AG10803 (cell line): ENCODE measurements around the gene CEP164.
"Not testable (repeated sequence)": the region's sequence is repeated elsewhere in the genome, so short reads cannot be mapped to it uniquely, and the experiment has no call there.

ENCODE experiments used
- DNase-seq: peaks from one replicate; pipeline ENCODE4 v3.0.0; 2010; ENCODE audit warnings: low read depth
- H3K4me3 ChIP-seq: 2 replicates; pipeline ENCODE4 v1.5.1; 2011; ENCODE audit warnings: mild to moderate bottlenecking, low read length, control low read depth
- TF ChIP-seq, protein P1 (sequence below): conservative IDR thresholded peaks from 2 replicates; pipeline ENCODE4 v1.5.1; 2011; ENCODE audit warnings: mild to moderate bottlenecking, low read length, control low read depth, inconsistent platforms

The CEP164 gene

DNA sequence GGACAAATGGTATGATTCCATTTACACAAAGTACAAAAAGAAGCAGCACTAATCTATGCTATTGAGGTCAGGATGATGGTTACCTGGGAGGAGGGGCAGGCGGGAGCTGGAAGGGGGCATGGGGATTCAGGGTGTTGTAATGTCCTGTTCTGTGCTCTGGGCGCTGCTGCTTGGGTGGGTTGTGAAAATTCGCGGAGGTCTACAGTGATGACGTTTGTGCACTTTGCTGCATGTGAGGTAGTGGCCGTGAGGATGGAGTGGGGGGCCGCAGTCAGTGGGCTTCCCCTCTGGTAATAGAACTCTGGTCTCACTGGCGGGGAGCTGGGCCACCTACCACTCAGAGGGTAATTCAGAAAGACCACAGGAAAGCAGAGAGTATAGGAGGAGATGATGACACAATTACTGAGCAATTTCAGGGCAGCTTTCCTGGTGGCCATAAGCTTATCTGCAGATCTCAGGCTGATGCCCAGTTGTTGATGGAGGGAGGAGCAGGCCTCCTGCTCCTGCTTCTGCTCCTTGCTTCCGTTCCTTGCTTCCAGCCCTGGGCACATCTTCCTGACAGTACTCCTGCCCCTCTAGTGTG lies 121.5 kb downstream of the CEP164 start:
- TF ChIP-seq, protein P1, sequence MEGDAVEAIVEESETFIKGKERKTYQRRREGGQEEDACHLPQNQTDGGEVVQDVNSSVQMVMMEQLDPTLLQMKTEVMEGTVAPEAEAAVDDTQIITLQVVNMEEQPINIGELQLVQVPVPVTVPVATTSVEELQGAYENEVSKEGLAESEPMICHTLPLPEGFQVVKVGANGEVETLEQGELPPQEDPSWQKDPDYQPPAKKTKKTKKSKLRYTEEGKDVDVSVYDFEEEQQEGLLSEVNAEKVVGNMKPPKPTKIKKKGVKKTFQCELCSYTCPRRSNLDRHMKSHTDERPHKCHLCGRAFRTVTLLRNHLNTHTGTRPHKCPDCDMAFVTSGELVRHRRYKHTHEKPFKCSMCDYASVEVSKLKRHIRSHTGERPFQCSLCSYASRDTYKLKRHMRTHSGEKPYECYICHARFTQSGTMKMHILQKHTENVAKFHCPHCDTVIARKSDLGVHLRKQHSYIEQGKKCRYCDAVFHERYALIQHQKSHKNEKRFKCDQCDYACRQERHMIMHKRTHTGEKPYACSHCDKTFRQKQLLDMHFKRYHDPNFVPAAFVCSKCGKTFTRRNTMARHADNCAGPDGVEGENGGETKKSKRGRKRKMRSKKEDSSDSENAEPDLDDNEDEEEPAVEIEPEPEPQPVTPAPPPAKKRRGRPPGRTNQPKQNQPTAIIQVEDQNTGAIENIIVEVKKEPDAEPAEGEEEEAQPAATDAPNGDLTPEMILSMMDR = no peak

DNA sequence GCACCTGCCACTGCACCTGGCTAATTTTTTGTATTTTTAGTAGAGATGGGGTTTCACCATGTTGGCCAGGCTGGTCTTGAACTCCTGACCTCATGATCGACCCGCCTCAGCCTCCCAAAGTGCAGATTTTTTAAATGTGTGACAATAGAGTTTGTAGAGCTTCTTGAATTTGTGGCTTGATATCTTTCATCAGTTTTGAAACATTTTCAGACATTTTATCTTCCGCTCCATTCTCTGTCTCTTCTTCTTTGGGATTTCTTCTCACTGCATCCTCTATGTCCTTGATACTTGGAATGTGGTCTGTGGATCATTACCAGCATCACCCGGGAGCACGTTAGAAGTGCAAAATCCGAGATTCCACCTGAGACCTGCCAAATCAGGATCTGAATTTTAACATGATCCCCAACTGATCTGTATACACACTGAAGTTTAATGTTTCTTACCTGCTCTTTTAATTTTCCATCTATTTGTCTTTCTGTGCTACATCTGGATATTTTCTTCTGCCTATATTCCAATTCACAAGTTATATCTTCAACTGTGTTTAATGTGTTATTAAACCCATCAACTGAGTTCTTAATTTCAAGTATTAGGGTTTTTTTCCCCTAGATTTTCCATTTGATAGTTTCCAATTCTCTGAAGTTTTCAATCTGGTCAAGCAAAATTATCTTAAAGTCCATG lies 126.4 kb downstream of the CEP164 start:
- H3K4me3 ChIP-seq = no peak overlapping the region
- TF ChIP-seq, protein P1 = no peak

More for the DNA sequence above, 121.5 kb downstream of the CEP164 start:
- DNase-seq = no peak
- no peak overlapping the region for H3K4me3 ChIP-seq

DNA sequence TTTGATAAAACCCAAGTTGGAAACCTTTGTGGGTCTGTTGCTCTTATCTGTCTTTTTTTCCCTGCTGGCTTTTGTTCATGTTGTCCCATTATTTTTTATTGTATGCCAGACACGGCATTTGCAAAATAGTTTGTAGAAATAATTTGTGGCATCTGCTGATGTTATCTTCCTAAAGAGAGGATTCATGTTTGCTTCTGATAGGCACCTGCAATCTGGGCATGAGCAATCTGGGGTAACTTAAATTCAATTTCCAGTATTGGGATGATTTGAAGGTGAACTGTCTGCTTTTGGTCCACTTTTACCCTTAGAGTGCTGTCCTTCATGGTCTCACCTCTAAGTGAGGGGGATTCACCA lies 126.9 kb downstream of the CEP164 start:
- TF ChIP-seq, protein P1 = no peak
- H3K4me3 ChIP-seq = no peak overlapping the region
- DNase-seq = no peak

More for the DNA sequence above, 126.4 kb downstream of the CEP164 start:
- no peak for DNase-seq

DNA sequence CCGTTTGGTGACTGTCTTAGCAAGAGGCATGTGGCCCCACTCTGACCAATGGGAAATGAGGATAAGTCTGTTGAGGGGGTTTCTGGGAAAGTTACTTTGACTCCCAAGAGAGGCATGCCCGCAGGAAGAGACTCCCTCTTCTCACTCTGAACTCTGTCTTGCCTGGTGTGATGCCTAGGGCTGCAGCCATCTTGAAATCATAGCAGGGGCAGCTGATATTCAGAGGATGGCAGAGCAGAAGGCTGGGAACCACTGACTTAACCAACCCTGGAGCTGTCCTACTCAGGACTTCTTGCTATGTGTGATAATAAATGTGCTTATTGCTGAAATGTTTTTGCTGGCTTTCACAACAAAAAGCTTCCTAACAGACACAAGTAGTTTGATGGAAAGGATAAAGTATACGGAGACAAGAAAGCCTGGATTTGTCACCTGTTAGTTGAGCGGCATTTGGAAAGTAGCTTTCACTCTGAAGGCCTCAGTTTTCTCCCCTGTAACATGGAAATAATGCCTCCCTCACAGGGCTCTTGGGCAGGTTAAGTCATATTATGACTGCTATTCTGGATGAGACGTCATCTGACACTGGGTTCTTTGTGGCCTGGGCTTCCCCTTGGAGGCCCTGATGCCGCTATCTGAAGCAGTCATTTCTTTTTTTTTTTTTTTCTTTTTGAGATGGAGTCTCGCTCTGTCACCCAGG lies 128.5 kb downstream of the CEP164 start:
- DNase-seq = no peak
- TF ChIP-seq, protein P1 = no peak
- no peak overlapping the region for H3K4me3 ChIP-seq

DNA sequence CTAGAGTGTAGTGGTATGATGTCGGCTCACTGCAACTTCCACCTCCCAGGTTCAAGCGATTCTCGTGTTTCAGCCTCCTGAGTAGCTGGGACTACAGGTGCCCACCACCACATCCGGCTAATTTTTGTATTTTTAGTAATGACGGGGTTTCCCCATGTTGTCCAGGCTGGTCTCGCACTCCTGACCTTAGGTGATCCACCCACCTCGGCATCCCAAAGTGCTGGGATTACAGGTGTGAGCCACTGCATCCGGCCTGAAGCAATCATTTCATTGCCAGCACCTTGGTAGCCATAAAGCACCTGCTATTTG lies 129.0 kb downstream of the CEP164 start:
- not testable (repeated sequence) for H3K4me3 ChIP-seq, DNase-seq

DNA sequence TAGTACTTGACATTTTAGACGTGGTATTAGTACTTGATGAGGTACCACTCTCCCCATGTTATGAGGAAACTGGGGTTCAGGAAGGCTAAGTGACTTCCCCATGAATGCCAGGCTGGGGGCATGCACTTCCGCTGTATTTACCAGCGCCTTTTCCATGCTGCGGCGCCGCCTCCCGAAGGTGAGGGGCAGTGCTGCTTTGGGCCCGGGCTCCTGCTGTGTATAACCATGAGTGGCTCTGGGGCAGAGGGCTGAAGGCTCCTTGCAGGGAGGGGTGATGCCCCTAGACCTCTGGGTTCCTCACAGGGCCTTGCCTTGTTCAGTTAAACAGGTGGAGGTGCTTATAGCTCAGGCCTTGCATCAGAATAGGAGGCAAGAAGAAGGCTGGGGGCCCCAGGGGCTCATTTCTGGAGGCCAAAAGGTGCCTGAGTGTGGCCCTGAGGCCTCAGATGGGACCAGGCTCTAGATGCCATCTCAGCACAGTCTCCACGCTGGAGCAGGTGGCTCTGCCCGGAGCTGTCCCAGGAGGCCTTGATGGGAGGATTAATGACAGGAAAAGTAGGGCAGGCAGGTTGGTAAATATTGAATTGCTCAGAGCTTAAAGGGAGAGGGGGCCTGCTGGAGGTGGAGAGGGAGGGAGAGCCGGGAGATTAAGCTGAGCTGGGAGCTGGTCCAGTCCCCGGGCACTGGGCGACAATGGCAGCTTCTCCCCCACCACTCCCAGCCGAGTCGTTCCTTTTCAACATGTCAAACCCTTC lies 129.6 kb downstream of the CEP164 start:
- TF ChIP-seq, protein P1 = no peak
- no peak overlapping the region for H3K4me3 ChIP-seq
- DNase-seq = no peak

DNA sequence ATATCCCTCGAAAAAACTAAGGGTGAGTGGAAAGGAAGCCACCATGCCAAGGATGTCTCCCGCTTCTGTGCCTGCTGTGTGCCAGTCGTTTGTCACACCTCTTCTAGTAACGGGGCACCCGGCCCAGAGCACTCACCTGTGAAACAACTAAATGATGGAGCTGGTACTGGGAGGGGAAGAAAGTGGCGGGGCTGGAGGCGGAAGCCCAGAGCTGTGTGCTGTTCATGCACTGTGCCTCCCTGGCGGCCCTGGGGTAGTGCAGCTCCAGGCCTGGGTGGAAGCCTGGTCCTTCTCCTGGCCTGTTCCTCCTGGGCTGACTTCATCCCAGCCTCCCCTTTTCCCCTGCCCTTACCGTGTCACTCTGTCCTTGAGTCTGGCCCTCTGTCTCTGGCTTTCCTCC lies 130.2 kb downstream of the CEP164 start:
- TF ChIP-seq, protein P1 = no peak
- DNase-seq = no peak

More for the DNA sequence above, 130.2 kb downstream of the CEP164 start:
- H3K4me3 ChIP-seq = no peak overlapping the region
